Esophagus muscularis mucosa (tissue), 3 donors: ENCODE results near the gene NAXD.

Source experiments
- POLR2A ChIP-seq: fragments of 450-650 bp; IDR thresholded peaks from one replicate; pipeline ENCODE4 v1.6.1; 2017; ENCODE audit warnings: antibody characterized with exemption, moderate library complexity, mild to moderate bottlenecking, low read depth
- TF ChIP-seq, protein P1 (sequence below), 3 experiments: fragments of 200-600 bp in 2 of 3; fragments of 450-650 bp in 1 of 3; sonication (generic) in 2 of 3; IDR thresholded peaks; one replicate each; pipeline ENCODE4 v1.5.1; 2017 to 2019; ENCODE audit warnings: antibody characterized with exemption in 3 of 3, mild to moderate bottlenecking in 2 of 3, moderate library complexity in 1 of 3

DNA sequence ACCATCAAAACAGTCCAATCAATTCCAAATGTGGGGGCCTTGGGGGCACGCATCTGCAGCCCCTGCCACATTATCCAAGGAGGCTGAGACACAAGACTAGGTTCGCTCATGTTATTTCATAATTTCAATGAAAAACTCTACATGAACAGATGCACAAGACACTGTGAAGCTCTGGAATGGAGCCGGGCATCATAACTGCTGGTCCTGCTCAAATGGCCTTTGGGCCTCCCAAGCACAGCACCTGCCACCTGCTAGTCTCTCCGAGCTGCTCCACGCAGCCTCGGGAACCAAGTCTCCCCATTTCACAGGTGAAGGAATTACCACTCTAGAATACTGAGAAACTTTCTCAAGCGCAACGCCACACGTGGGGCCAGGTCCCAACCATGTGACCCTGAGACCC, 73.7 kb downstream of the NAXD start:
- TF ChIP-seq, protein P1, sequence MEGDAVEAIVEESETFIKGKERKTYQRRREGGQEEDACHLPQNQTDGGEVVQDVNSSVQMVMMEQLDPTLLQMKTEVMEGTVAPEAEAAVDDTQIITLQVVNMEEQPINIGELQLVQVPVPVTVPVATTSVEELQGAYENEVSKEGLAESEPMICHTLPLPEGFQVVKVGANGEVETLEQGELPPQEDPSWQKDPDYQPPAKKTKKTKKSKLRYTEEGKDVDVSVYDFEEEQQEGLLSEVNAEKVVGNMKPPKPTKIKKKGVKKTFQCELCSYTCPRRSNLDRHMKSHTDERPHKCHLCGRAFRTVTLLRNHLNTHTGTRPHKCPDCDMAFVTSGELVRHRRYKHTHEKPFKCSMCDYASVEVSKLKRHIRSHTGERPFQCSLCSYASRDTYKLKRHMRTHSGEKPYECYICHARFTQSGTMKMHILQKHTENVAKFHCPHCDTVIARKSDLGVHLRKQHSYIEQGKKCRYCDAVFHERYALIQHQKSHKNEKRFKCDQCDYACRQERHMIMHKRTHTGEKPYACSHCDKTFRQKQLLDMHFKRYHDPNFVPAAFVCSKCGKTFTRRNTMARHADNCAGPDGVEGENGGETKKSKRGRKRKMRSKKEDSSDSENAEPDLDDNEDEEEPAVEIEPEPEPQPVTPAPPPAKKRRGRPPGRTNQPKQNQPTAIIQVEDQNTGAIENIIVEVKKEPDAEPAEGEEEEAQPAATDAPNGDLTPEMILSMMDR (IDR thresholded peaks at IDR 0.05), result no peak
- no peak for TF ChIP-seq POLR2A
